Gastrocnemius medialis (tissue), 4 donors: ENCODE data around the gene NAV2. TPM values are rescaled to one million over a fixed set of nuclear protein-coding genes. Genes with fewer than 3 reads are reported as not detected.

Experiments
- ATAC-seq, 2 donors: fragments of 150-250 bp; one replicate each; pipeline ENCODE4 v1.9.1; 2016
- DNase-seq, 2 donors: peaks; one replicate each; pipeline ENCODE4 v3.0.0-alpha.2; 2019
- H3K27ac ChIP-seq, 4 donors: fragments of 200-600 bp; sonication (generic); 1 replicate in 1 of 4; 2 replicates in 3 of 4; pipeline ENCODE4 v1.5.1; 2016 to 2018; ENCODE audit warnings: mild to moderate bottlenecking in 2 of 4, moderate library complexity in 1 of 4
- H3K27me3 ChIP-seq, 3 donors: fragments of 200-600 bp; sonication (generic) in 2 of 3; 1 replicate in 1 of 3; 2 replicates in 2 of 3; pipeline versions ENCODE4 v1.5.1 to v1.6.0; 2016 to 2019; ENCODE audit warnings: mild to moderate bottlenecking in 1 of 3, moderate library complexity in 1 of 3
- H3K36me3 ChIP-seq, 2 donors: fragments of 200-600 bp; sonication (generic) in 1 of 2; one replicate each; pipeline ENCODE4 v1.5.1; 2017 to 2018
- H3K4me1 ChIP-seq, 2 donors: fragments of 200-600 bp; sonication (generic) in 1 of 2; one replicate each; pipeline ENCODE4 v1.5.1; 2016 to 2017; ENCODE audit warnings: mild to moderate bottlenecking in 2 of 2
- H3K4me3 ChIP-seq, 4 donors: fragments of 200-600 bp; sonication (generic) in 3 of 4; 1 replicate in 1 of 4; 2 replicates in 3 of 4; pipeline ENCODE4 v1.5.1; 2016 to 2019; ENCODE audit warnings: mild to moderate bottlenecking in 2 of 4
- H3K9me3 ChIP-seq, 3 donors: fragments of 200-600 bp; sonication (generic) in 2 of 3; 1 replicate in 1 of 3; 2 replicates in 2 of 3; pipeline ENCODE4 v1.5.1; 2016 to 2019
- CTCF ChIP-seq, 5 experiments: fragments of 450-650 bp in 3 of 5; fragments of 200-600 bp in 2 of 5; sonication (generic) in 2 of 5; IDR thresholded peaks in 4 of 5; conservative IDR thresholded peaks in 1 of 5; 1 replicate in 4 of 5; 2 replicates in 1 of 5; pipeline ENCODE4 v1.5.1; 2016 to 2019; ENCODE audit warnings: antibody characterized with exemption in 5 of 5, mild to moderate bottlenecking in 3 of 5, moderate library complexity in 3 of 5
- POLR2A ChIP-seq, 2 donors: fragments of 450-650 bp; IDR thresholded peaks; one replicate each; pipeline ENCODE4 v1.6.1; 2017; ENCODE audit warnings: antibody characterized with exemption in 2 of 2, mild to moderate bottlenecking in 2 of 2, moderate library complexity in 2 of 2
- in situ Hi-C, 4 donors: fragments of 200-750 bp; cut with MboI; loops; one replicate each; pipeline versions ENCODE4 v1.15.0 to v1.8.0; 2017; ENCODE audit warnings: low sequenced_read_pairs in 4 of 4
- intact Hi-C: fragments of 100-400 bp; cut with DNase I; formaldehyde crosslinking; loops from one replicate; pipeline ENCODE4 v1.15.1; 2023; ENCODE audit warnings: low total_unique reads
- total RNA-seq, 4 donors: library from RNA; depleted of rRNA; stranded (reverse); fragments of >200 nt; gene quantifications; one replicate each; pipeline versions ENCODE4 v1.1.0 to v1.2.3, GENCODE V29; 2016

Gene NAV2
- total RNA-seq, 4 donors from 2014 or later = 3.2 to 7.7 (median 5.5) TPM

GRCh38 chr11:19938866-19939265, 226.2 kb downstream of the NAV2 start:
- no peak for TF ChIP-seq POLR2A (IDR thresholded peaks at IDR 0.05)
- no peak for TF ChIP-seq CTCF (IDR thresholded peaks at IDR 0.05 in 4 of 5, conservative IDR thresholded peaks at IDR 0.05 in 1 of 5)
- Histone ChIP-seq H3K27me3 (no peaks in the 10 kb centered on the region), H3K4me3 (no peak overlapping the region), H3K4me1 (no peaks in the 10 kb centered on the region), H3K36me3 (no peaks in the 10 kb centered on the region), H3K9me3 (no peaks in the 10 kb centered on the region), H3K27ac (no peak overlapping the region)
- ATAC-seq = no peak
- intact Hi-C loops = no loop called here
- no peak for DNase-seq
- in situ Hi-C loops = loop anchor here in 2 of 4 donors (25.0 kb wide), 2 partner anchors 398 to 423 kb away; partner anchors contain the start of gene HTATIP2 (in 1 of the 2)

GRCh38 chr11:19939415-19939929, 226.8 kb downstream of the NAV2 start:
- no peaks in the 10 kb centered on the region for H3K9me3 ChIP-seq
- no peak overlapping the region for H3K27ac ChIP-seq
- DNase-seq (no peak), ATAC-seq (no peak)
- H3K36me3 ChIP-seq = no peaks in the 10 kb centered on the region
- H3K27me3 ChIP-seq = no peaks in the 10 kb centered on the region
- H3K4me3 ChIP-seq = no peak overlapping the region
- intact Hi-C loops (no loop called here), in situ Hi-C loops (loop anchor here in 2 of 4 donors (25.0 kb wide), 2 partner anchors 398 to 423 kb away; partner anchors contain the start of gene HTATIP2 (in 1 of the 2))
- H3K4me1 ChIP-seq = no peaks in the 10 kb centered on the region
- TF ChIP-seq POLR2A (IDR thresholded peaks at IDR 0.05) (no peak), CTCF (IDR thresholded peaks at IDR 0.05 in 4 of 5, conservative IDR thresholded peaks at IDR 0.05 in 1 of 5) (no peak)

- in situ Hi-C loops (loop anchor here in 2 of 4 donors (10.0 to 25.0 kb wide), 3 partner anchors 184 to 421 kb away; partner anchors contain the start of gene HTATIP2 (in 1 of the 2)), intact Hi-C loops (no loop called here)
- H3K36me3 ChIP-seq = no peaks in the 10 kb centered on the region
- no peaks in the 10 kb centered on the region for H3K27me3 ChIP-seq
- no peak overlapping the region for H3K27ac ChIP-seq
- ATAC-seq = no peak
- H3K9me3 ChIP-seq = no peaks in the 10 kb centered on the region
- no peak for DNase-seq
- TF ChIP-seq CTCF (IDR thresholded peaks at IDR 0.05 in 4 of 5, conservative IDR thresholded peaks at IDR 0.05 in 1 of 5) = no peak
- no peak for TF ChIP-seq POLR2A (IDR thresholded peaks at IDR 0.05)
- H3K4me3 ChIP-seq = no peak overlapping the region
- H3K4me1 ChIP-seq = no peaks in the 10 kb centered on the region
Measured at GRCh38 chr11:19940831-19941230, 228.2 kb downstream of the NAV2 start.

- no peak for TF ChIP-seq POLR2A (IDR thresholded peaks at IDR 0.05)
- TF ChIP-seq CTCF (IDR thresholded peaks at IDR 0.05 in 4 of 5, conservative IDR thresholded peaks at IDR 0.05 in 1 of 5) = no peak
- no peak overlapping the region for H3K27ac ChIP-seq
- DNase-seq = no peak
- H3K36me3 ChIP-seq = no peaks in the 10 kb centered on the region
- no peaks in the 10 kb centered on the region for H3K27me3 ChIP-seq
- no peaks in the 10 kb centered on the region for H3K4me1 ChIP-seq
- in situ Hi-C loops (loop anchor here in 2 of 4 donors (10.0 to 25.0 kb wide), 3 partner anchors 178 to 416 kb away; partner anchors contain the start of gene HTATIP2 (in 1 of the 2)), intact Hi-C loops (no loop called here)
- no peaks in the 10 kb centered on the region for H3K9me3 ChIP-seq
- ATAC-seq = no peak
- no peak overlapping the region for H3K4me3 ChIP-seq
Measured at GRCh38 chr11:19946681-19947080, 234.0 kb downstream of the NAV2 start.
